Measurements from ENCODE around the gene GALNT14.

DNA sequence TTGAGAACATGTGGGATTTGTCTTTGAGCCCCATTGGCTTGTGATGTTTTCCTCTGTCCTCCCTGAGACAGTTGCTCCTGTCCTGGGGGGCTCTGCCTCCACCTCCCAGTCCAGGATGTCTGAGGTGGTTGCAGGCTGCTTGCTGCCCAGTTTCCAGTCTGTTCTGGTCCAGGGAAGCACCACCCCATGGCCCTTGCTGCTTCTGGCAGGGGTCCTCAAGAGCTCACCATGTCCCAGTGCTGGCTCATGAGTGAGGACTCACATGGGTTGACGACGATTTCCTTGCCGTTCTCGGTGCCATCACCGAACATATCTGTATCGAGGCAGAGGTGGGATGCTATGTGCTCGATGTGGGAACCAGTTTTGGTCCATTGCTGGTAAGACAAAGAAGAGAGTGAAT, 227.6 kb downstream of the GALNT14 start:
- TF ChIP-seq, protein P1, sequence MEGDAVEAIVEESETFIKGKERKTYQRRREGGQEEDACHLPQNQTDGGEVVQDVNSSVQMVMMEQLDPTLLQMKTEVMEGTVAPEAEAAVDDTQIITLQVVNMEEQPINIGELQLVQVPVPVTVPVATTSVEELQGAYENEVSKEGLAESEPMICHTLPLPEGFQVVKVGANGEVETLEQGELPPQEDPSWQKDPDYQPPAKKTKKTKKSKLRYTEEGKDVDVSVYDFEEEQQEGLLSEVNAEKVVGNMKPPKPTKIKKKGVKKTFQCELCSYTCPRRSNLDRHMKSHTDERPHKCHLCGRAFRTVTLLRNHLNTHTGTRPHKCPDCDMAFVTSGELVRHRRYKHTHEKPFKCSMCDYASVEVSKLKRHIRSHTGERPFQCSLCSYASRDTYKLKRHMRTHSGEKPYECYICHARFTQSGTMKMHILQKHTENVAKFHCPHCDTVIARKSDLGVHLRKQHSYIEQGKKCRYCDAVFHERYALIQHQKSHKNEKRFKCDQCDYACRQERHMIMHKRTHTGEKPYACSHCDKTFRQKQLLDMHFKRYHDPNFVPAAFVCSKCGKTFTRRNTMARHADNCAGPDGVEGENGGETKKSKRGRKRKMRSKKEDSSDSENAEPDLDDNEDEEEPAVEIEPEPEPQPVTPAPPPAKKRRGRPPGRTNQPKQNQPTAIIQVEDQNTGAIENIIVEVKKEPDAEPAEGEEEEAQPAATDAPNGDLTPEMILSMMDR (IDR thresholded peaks at IDR 0.05; ENCODE audit: insufficient read depth, low read depth, low read length): no peak
- TF ChIP-seq EZH2 (IDR thresholded peaks at IDR 0.05; ENCODE audit: insufficient read depth, low read length): no peak
